Suprapubic skin (tissue), 4 donors: Measurements from ENCODE around the gene ABCC3. TPM values are rescaled to one million over a fixed set of nuclear protein-coding genes. Genes with fewer than 3 reads are reported as not detected.

ENCODE experiments used
- DNase-seq, 2 donors: peaks; one replicate each; pipeline ENCODE4 v3.0.0-alpha.2; 2019; ENCODE audit warnings: low spot score in 2 of 2
- H3K27ac ChIP-seq: fragments of 200-600 bp; sonication (generic); one replicate; pipeline ENCODE4 v1.5.1; 2019
- H3K27me3 ChIP-seq: fragments of 200-600 bp; sonication (generic); one replicate; pipeline ENCODE4 v1.5.1; 2019
- H3K36me3 ChIP-seq: fragments of 200-600 bp; sonication (generic); one replicate; pipeline ENCODE4 v1.5.1; 2019
- H3K4me1 ChIP-seq: fragments of 200-600 bp; sonication (generic); one replicate; pipeline ENCODE4 v1.5.1; 2019
- H3K4me3 ChIP-seq: fragments of 200-600 bp; sonication (generic); one replicate; pipeline ENCODE4 v1.5.1; 2019; ENCODE audit warnings: mild to moderate bottlenecking
- H3K9me3 ChIP-seq: fragments of 200-600 bp; sonication (generic); one replicate; pipeline ENCODE4 v1.5.1; 2019
- EP300 ChIP-seq: sonication (generic); formaldehyde crosslinking; IDR thresholded peaks from one replicate; pipeline ENCODE4 v1.6.1; 2017; ENCODE audit warnings: antibody characterized with exemption
- POLR2A ChIP-seq, 2 donors: fragments of 450-650 bp; IDR thresholded peaks; one replicate each; pipeline ENCODE4 v1.6.1; 2017; ENCODE audit warnings: antibody characterized with exemption in 2 of 2, mild to moderate bottlenecking in 2 of 2, moderate library complexity in 2 of 2
- POLR2AphosphoS5 ChIP-seq, 3 donors: sonication (generic); formaldehyde crosslinking; IDR thresholded peaks; one replicate each; pipeline ENCODE4 v1.6.1; 2017; ENCODE audit warnings: antibody characterized with exemption in 3 of 3
- WGBS: methylation state at CpG from one replicate; pipeline ENCODE4 v1.1.5; 2018; 5-methylcytosine and 5-hydroxymethylcytosine counted together
- total RNA-seq, 4 donors: library from RNA; depleted of rRNA; stranded (reverse); fragments of >200 nt; gene quantifications; one replicate each; pipeline ENCODE4 v1.1.0, GENCODE V29; 2016
- TF ChIP-seq, protein P1 (sequence below), 2 donors: fragments of 200-600 bp in 1 of 2; fragments of 450-650 bp in 1 of 2; sonication (generic) in 1 of 2; IDR thresholded peaks; one replicate each; pipeline ENCODE4 v1.5.1; 2016 to 2019; ENCODE audit warnings: antibody characterized with exemption in 2 of 2, mild to moderate bottlenecking in 1 of 2, moderate library complexity in 1 of 2

ABCC3 gene
- total RNA-seq, 4 donors from 2014 or later = 31.7 to 113 (median 36.2) TPM

DNA sequence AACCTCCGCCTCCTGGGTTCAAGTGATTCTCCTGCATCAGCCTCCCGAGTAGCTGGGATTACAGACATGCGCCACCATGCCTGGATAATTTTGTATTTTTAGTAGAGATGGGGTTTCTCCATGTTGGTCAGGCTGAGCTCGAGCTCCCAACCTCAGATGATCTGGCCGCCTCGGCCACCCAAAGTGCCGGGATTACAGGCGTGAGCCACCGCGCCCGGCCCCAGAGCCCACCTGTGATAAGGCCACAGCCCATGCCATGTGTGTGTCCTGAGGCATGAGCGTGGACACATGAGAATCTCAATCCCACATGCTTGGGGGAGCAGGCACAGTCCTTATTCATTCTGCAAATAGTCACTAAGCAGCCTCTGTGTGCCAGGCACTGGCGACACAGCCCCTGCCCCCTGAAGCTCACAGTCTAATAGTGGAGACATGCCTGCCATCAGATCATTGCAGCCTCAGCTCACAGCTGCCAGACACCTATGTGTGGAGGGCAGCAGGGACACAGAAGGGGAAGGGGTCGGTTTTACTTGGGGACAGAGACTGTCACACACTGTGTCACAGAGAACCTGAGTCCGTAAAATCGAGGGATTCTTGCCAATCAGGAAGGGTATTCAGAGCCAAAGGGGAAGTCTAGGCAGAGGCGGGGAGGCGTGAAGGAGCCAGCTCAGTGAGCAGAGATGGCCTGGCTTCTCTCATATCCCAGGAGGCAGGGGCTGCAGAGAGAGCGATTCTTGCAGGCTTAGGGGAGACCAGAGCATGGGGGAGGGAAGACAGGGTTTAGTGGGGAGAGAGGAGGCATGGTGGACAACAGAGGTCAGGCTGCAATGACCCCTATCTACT lies 9.4 kb upstream of the ABCC3 start:
- Histone ChIP-seq H3K4me3 (no peak overlapping the region), H3K27ac (no peak overlapping the region), H3K36me3 (no peaks in the 10 kb centered on the region), H3K4me1 (peaks cover 8% of the 10 kb centered on the region), H3K27me3 (peaks cover 28% of the 10 kb centered on the region), H3K9me3 (no peaks in the 10 kb centered on the region)
- WGBS = 74% methylated on average over 10 of the region's 19 CpGs
- TF ChIP-seq POLR2AphosphoS5 (IDR thresholded peaks at IDR 0.05) (no peak), EP300 (no peak), POLR2A (IDR thresholded peaks at IDR 0.05) (no peak)
- TF ChIP-seq, protein P1, sequence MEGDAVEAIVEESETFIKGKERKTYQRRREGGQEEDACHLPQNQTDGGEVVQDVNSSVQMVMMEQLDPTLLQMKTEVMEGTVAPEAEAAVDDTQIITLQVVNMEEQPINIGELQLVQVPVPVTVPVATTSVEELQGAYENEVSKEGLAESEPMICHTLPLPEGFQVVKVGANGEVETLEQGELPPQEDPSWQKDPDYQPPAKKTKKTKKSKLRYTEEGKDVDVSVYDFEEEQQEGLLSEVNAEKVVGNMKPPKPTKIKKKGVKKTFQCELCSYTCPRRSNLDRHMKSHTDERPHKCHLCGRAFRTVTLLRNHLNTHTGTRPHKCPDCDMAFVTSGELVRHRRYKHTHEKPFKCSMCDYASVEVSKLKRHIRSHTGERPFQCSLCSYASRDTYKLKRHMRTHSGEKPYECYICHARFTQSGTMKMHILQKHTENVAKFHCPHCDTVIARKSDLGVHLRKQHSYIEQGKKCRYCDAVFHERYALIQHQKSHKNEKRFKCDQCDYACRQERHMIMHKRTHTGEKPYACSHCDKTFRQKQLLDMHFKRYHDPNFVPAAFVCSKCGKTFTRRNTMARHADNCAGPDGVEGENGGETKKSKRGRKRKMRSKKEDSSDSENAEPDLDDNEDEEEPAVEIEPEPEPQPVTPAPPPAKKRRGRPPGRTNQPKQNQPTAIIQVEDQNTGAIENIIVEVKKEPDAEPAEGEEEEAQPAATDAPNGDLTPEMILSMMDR (IDR thresholded peaks at IDR 0.05) = no peak
- DNase-seq = no peak

DNA sequence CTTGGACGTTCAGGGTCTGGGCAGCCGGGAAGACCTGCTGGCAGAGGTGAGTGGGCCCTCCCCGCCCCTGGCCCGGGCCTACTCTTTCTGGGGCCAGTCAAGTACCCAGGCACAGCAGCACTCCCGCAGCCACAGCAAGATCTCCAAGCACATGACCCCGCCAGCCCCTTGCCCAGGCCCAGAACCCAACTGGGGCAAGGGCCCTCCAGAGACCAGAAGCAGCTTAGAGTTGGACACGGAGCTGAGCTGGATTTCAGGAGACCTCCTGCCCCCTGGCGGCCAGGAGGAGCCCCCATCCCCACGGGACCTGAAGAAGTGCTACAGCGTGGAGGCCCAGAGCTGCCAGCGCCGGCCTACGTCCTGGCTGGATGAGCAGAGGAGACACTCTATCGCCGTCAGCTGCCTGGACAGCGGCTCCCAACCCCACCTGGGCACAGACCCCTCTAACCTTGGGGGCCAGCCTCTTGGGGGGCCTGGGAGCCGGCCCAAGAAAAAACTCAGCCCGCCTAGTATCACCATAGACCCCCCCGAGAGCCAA lies 8.6 kb upstream of the ABCC3 start:
- H3K9me3 ChIP-seq = no peaks in the 10 kb centered on the region
- H3K4me3 ChIP-seq = no peak overlapping the region
- H3K4me1 ChIP-seq = peaks cover 8% of the 10 kb centered on the region
- peak; percentile 82 to 91 for DNase-seq
- TF ChIP-seq POLR2A (IDR thresholded peaks at IDR 0.05) (no peak), EP300 (no peak)
- TF ChIP-seq, protein P1 (IDR thresholded peaks at IDR 0.05) = peak; percentile 45 to 69
- no peaks in the 10 kb centered on the region for H3K36me3 ChIP-seq
- no peak overlapping the region for H3K27ac ChIP-seq
- WGBS = 37% methylated on average over 17 of the region's 19 CpGs
- H3K27me3 ChIP-seq = peaks cover 24% of the 10 kb centered on the region

DNA sequence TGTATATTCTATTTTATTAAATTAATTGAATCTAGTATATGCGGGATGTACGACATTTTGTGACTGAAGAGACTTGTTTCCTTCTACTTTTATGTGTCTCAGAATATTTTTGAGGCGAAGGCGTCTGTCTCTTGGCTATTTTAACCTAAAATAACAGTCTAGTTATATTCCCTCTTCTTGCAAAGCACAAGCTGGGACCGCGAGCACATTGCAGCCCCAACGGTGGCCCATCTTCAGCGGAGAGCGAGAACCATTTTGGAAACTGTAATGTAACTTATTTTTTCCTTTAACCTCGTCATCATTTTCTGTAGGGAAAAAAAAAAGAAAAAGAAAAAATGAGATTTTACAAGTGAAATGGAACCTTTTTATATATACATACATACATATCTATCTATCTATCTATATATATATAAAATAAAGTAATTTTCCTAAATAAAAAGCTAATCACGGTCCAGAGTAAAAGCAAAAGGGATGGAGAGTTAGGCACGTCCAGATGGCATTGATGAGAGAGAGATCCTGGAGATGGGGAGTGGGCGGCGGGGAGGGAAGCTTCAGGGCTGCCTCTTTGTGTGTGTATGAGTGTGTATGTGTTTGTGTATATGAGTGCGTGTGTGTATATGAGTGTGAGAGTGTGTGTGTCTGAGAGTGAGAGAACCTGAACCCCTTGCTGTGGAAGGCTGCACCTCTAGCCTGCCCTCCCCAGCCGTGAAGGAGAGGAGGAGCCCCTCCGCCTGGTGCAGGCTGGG lies 7.5 kb upstream of the ABCC3 start:
- Histone ChIP-seq H3K27me3 (peaks cover 18% of the 10 kb centered on the region), H3K27ac (no peak overlapping the region), H3K4me3 (no peak overlapping the region), H3K9me3 (no peaks in the 10 kb centered on the region), H3K4me1 (peaks cover 8% of the 10 kb centered on the region), H3K36me3 (no peaks in the 10 kb centered on the region)
- TF ChIP-seq EP300 (no peak), POLR2A (IDR thresholded peaks at IDR 0.05) (no peak), POLR2AphosphoS5 (IDR thresholded peaks at IDR 0.05) (no peak)
- TF ChIP-seq, protein P1 (IDR thresholded peaks at IDR 0.05) = no peak
- DNase-seq = no peak
- 88% methylated on average over 17 of the region's 17 CpGs for WGBS

DNA sequence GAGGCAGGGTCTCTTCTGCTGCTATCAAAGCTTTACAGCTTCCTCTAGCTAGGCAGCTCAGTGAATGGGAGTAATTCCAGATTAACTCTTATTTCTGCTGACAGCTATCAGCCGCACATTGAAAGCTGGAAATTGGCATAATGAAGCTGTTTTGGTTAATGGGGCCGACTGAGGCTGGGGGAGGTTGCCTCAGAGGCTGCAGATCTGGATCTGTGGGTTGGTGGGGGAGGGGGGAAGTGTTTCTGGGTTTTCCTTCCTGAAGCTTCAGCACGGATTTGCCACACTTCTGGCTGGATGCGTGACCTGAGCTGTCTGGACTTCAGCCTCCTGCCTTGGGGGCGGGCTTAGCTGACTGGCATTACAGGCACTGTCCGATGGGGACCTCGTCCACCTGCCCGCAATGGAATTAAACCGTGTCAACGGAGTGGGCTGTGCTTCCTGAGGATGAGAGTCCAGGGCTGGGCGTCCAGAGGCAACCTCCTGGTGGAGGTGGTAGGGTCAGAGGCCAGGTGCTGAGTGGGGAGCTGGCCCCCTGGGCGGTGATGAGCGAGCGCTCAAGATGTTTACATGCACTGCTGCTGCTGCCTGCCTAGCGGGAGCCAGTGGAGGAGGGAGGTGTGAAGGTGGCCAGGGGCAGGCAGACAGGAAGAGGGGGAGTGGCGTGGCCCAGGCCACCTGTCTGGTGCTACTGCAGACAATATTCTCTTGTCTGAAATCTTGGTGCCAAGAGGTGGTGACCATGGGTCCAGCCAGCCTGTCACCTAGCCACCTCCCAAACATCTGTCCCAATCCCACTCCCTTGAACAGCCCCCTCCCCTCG lies 6.7 kb upstream of the ABCC3 start:
- TF ChIP-seq, protein P1 (IDR thresholded peaks at IDR 0.05) = no peak
- no peak for TF ChIP-seq EP300
- no peak for TF ChIP-seq POLR2AphosphoS5 (IDR thresholded peaks at IDR 0.05)
- TF ChIP-seq POLR2A (IDR thresholded peaks at IDR 0.05) = no peak
- DNase-seq = no peak
- Histone ChIP-seq H3K36me3 (no peaks in the 10 kb centered on the region), H3K4me1 (peaks cover 8% of the 10 kb centered on the region), H3K27ac (no peak overlapping the region), H3K9me3 (no peaks in the 10 kb centered on the region), H3K27me3 (peaks cover 14% of the 10 kb centered on the region), H3K4me3 (no peak overlapping the region)
- 58% methylated on average over 14 of the region's 17 CpGs for WGBS
